SK-N-SH treated with all-trans-retinoic acid at 6 μM for 48 hours (cell line): Measurements from ENCODE around the gene CASP9.

Source experiments
- ARNTL ChIP-seq: fragments of 450-650 bp; formaldehyde crosslinking; IDR thresholded peaks from 2 replicates; pipeline ENCODE4 v1.5.0; 2020; ENCODE audit warnings: low read depth, mild to moderate bottlenecking, moderate library complexity, borderline replicate concordance
- CREB5 ChIP-seq: fragments of 250-450 bp; sonication (Bioruptor Pico); IDR thresholded peaks from 2 replicates; pipeline ENCODE4 v1.5.1; 2020; ENCODE audit warnings: low read depth, mild to moderate bottlenecking, moderate library complexity
- ESRRG ChIP-seq: fragments of 250-450 bp; sonication (Bioruptor Pico); IDR thresholded peaks from 2 replicates; pipeline ENCODE4 v1.6.1; 2021; ENCODE audit warnings: mild to moderate bottlenecking
- GLIS3 ChIP-seq: fragments of 250-450 bp; sonication (Bioruptor Pico); IDR thresholded peaks from 2 replicates; pipeline ENCODE4 v1.5.0; 2020; ENCODE audit warnings: mild to moderate bottlenecking, moderate library complexity
- OSR1 ChIP-seq: fragments of 250-450 bp; sonication (Bioruptor Pico); IDR thresholded peaks from 2 replicates; pipeline ENCODE4 v1.8.0; 2022; ENCODE audit warnings: moderate library complexity, mild to moderate bottlenecking, inconsistent platforms
- PATZ1 ChIP-seq: fragments of 250-450 bp; sonication (Bioruptor Pico); IDR thresholded peaks from 2 replicates; pipeline ENCODE4 v1.8.0; 2020; ENCODE audit warnings: mild to moderate bottlenecking, moderate library complexity, borderline replicate concordance
- POU6F1 ChIP-seq: fragments of 250-450 bp; sonication (Bioruptor Pico); IDR thresholded peaks from 2 replicates; pipeline ENCODE4 v1.8.0; 2021; ENCODE audit warnings: low read depth, mild to moderate bottlenecking, moderate library complexity, borderline replicate concordance
- PPARA ChIP-seq: fragments of 250-450 bp; sonication (Bioruptor Pico); IDR thresholded peaks from 2 replicates; pipeline ENCODE4 v1.5.0; 2020; ENCODE audit warnings: mild to moderate bottlenecking, borderline replicate concordance
- RARB ChIP-seq: fragments of 250-450 bp; sonication (Bioruptor Pico); IDR thresholded peaks from 2 replicates; pipeline ENCODE4 v1.8.0; 2021; ENCODE audit warnings: mild to moderate bottlenecking, moderate library complexity
- ZNF70 ChIP-seq: fragments of 450-650 bp; formaldehyde crosslinking; IDR thresholded peaks from 2 replicates; pipeline ENCODE4 v1.5.0; 2020; ENCODE audit warnings: mild to moderate bottlenecking, moderate library complexity

GRCh38 chr1:15457585-15457984 is 66.4 kb downstream of the CASP9 start:
- TF ChIP-seq POU6F1 (CRISPR knock-in tag): no peak
- no peak for TF ChIP-seq GLIS3
- TF ChIP-seq RARB: no peak
- no peak for TF ChIP-seq ESRRG (CRISPR knock-in tag)
- no peak for TF ChIP-seq ZNF70
- TF ChIP-seq PATZ1 (CRISPR knock-in tag): no peak
- no peak for TF ChIP-seq CREB5
- no peak for TF ChIP-seq ARNTL (CRISPR knock-in tag)
- TF ChIP-seq PPARA (CRISPR knock-in tag): no peak
- no peak for TF ChIP-seq OSR1
